GM18951 (cell line): ENCODE results near the gene REPIN1.

ENCODE experiments used
- POLR2A ChIP-seq: IDR thresholded peaks from 4 replicates; pipeline ENCODE4 v1.6.1; 2011; ENCODE audit warnings: mild to moderate bottlenecking; ENCODE audit not compliant: insufficient read length, insufficient read depth; ENCODE audit errors: extremely low read depth
- in situ Hi-C: fragments of 300-500 bp; cut with MboI; formaldehyde crosslinking; loops from one replicate; pipeline ENCODE4 v1.12.0; 2022; ENCODE audit warnings: low sequenced_read_pairs, mixed read lengths, inconsistent platforms; ENCODE audit not compliant: unreplicated experiment

Gene REPIN1

GRCh38 chr7:150420987-150421674, 52.5 kb downstream of the REPIN1 start:
- in situ Hi-C loops, result no loop called here
- TF ChIP-seq POLR2A, result no peak

- TF ChIP-seq POLR2A, result no peak
- in situ Hi-C loops, result no loop called here
Observed at GRCh38 chr7:150421831-150422230, 53.2 kb downstream of the REPIN1 start.
